Thyroid gland (tissue), 4 donors: ENCODE data around the gene MYH6. TPM values are rescaled to one million over a fixed set of nuclear protein-coding genes. Genes with fewer than 3 reads are reported as not detected.
"Not testable (repeated sequence)": the region's sequence is repeated elsewhere in the genome, so short reads cannot be mapped to it uniquely, and the experiment has no call there.

ENCODE experiments used
- DNase-seq, 2 donors: peaks; one replicate each; pipeline ENCODE4 v3.0.0-alpha.2; 2019
- H3K27ac ChIP-seq, 3 donors: fragments of 200-600 bp; sonication (generic); 1 replicate in 2 of 3; 2 replicates in 1 of 3; pipeline ENCODE4 v1.5.1; 2016 to 2019; ENCODE audit warnings: mild to moderate bottlenecking in 1 of 3, moderate library complexity in 1 of 3
- H3K27me3 ChIP-seq: fragments of 200-600 bp; sonication (generic); one replicate; pipeline ENCODE4 v1.5.1; 2019
- H3K36me3 ChIP-seq, 2 donors: fragments of 200-600 bp; sonication (generic); one replicate each; pipeline ENCODE4 v1.5.1; 2016 to 2019
- H3K4me1 ChIP-seq, 2 donors: fragments of 200-600 bp; sonication (generic); one replicate each; pipeline ENCODE4 v1.5.1; 2017 to 2019
- H3K4me3 ChIP-seq, 3 donors: fragments of 200-600 bp; sonication (generic); replicated peaks in 1 of 3; 1 replicate in 2 of 3; 2 replicates in 1 of 3; pipeline ENCODE4 v1.5.1; 2016; ENCODE audit warnings: mild to moderate bottlenecking in 1 of 3
- H3K9me3 ChIP-seq: fragments of 200-600 bp; sonication (generic); one replicate; pipeline ENCODE4 v1.5.1; 2017
- POLR2A ChIP-seq, 2 donors: fragments of 450-650 bp; IDR thresholded peaks; one replicate each; pipeline ENCODE4 v1.6.1; 2017; ENCODE audit warnings: antibody characterized with exemption in 2 of 2, mild to moderate bottlenecking in 2 of 2, moderate library complexity in 1 of 2
- WGBS, 2 donors: methylation state at CpG; one replicate each; pipeline ENCODE4 v1.1.5; 2017; 5-methylcytosine and 5-hydroxymethylcytosine counted together
- intact Hi-C: fragments of 100-400 bp; cut with DNase I; formaldehyde crosslinking; loops from one replicate; pipeline ENCODE4 v1.15.1; 2023
- total RNA-seq, 4 donors: library from RNA; depleted of rRNA; stranded (reverse); fragments of >200 nt; gene quantifications; one replicate each; pipeline ENCODE4 v1.2.3, GENCODE V29; 2016
- TF ChIP-seq, protein P1 (sequence below), 6 experiments: fragments of 200-600 bp in 3 of 6; fragments of 450-650 bp in 3 of 6; sonication (generic) in 3 of 6; IDR thresholded peaks; one replicate each; pipeline ENCODE4 v1.5.1; 2016 to 2019; ENCODE audit warnings: antibody characterized with exemption in 6 of 6, mild to moderate bottlenecking in 2 of 6, inconsistent platforms in 1 of 6, moderate library complexity in 1 of 6

Gene MYH6
- total RNA-seq, 4 donors from 2014 or later = not detected

DNA sequence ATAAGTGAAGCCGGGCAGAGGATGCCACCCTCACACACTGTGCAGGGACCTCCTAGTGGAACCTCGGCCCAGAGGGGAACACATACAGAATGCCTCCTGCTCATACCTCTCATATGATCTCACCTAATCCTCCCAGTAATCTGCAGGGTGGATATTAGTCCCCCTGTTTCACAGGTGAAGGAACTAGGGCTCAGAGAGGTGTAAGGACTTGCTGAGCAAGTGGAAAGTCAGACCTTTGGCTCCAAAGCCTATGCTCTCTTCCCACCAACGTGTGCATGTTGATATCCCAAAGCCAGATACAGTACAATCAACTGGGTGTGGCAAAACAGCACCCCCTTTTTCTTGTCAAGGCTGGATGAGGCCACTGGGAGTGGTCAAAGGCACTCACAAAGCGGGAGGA lies 4.2 kb downstream of the MYH6 start:
- no peak overlapping the region for H3K27ac ChIP-seq
- H3K9me3 ChIP-seq = no peaks in the 10 kb centered on the region
- intact Hi-C loops = no loop called here
- no peak overlapping the region for H3K4me3 ChIP-seq
- no peaks in the 10 kb centered on the region for H3K36me3 ChIP-seq
- no peaks in the 10 kb centered on the region for H3K4me1 ChIP-seq
- TF ChIP-seq, protein P1, sequence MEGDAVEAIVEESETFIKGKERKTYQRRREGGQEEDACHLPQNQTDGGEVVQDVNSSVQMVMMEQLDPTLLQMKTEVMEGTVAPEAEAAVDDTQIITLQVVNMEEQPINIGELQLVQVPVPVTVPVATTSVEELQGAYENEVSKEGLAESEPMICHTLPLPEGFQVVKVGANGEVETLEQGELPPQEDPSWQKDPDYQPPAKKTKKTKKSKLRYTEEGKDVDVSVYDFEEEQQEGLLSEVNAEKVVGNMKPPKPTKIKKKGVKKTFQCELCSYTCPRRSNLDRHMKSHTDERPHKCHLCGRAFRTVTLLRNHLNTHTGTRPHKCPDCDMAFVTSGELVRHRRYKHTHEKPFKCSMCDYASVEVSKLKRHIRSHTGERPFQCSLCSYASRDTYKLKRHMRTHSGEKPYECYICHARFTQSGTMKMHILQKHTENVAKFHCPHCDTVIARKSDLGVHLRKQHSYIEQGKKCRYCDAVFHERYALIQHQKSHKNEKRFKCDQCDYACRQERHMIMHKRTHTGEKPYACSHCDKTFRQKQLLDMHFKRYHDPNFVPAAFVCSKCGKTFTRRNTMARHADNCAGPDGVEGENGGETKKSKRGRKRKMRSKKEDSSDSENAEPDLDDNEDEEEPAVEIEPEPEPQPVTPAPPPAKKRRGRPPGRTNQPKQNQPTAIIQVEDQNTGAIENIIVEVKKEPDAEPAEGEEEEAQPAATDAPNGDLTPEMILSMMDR (IDR thresholded peaks at IDR 0.05) = no peak
- TF ChIP-seq POLR2A (IDR thresholded peaks at IDR 0.05) = no peak
- WGBS, 2 donors = 82 to 84% methylated on average over 4 of the region's 4 CpGs
- no peak for DNase-seq
- H3K27me3 ChIP-seq = no peaks in the 10 kb centered on the region

DNA sequence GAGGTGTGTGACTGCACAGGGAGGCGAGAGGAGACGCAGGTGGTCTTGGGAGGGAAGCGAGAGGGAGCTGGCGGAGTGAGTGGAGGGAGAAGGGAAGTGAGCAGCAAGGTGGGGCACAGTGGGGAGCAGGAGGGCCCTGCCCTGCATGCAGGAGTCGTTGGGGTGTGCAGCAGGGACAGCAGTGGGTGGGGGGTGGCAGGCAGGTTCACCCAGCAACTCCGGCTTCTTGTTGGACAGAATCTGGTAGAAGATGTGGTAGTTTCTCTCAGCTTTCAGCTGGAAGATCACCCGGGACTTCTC lies 5.0 kb downstream of the MYH6 start:
- Histone ChIP-seq H3K9me3 (no peaks in the 10 kb centered on the region), H3K27me3 (no peaks in the 10 kb centered on the region), H3K4me1 (no peaks in the 10 kb centered on the region), H3K4me3 (no peak overlapping the region), H3K36me3 (no peaks in the 10 kb centered on the region), H3K27ac (no peak overlapping the region)
- DNase-seq = no peak
- no peak for TF ChIP-seq POLR2A (IDR thresholded peaks at IDR 0.05)
- TF ChIP-seq, protein P1 (IDR thresholded peaks at IDR 0.05) = no peak
- WGBS, 2 donors = 60 to 69% methylated on average over 7 of the region's 7 CpGs
- intact Hi-C loops = no loop called here

DNA sequence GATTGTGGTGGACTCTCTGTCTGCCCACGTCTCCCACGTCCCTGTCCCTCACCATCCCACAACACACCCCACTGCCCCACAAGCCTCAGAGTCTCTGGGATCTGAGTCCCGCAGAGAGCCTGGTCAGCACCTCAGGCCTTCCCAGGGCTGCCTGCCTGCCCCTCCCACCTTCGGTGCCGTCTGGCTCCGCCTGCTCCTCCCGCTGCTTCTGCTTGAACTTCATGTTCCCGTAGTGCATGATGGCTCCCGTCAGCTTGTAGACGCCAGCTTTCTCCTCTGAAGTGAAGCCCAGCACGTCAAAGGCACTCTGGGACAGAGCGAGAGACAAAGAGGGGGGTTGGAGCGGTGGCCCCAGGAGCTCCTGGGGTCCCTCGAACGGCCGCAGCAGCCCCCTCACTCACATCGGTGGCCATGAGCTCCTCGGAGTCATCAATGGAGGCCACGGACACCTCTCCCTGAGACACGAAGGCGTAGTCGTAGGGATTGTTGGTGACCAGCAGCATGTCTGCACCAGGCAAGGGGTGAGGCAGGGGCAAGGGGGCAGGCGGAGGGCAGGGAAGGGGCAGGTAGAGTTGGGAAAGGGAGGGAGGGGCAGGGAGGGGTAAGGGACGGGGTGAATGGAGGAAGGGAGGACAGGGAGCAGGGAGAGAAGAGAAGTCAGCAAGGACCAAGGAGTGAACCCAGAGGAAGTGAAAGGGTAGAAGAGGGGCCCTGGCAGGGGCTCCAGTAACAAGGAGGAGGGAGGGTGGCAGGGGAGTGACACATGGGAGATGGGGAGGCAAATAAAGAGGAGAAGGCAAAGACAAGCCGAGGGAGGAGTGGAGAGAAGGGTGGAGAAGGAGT lies 5.6 kb downstream of the MYH6 start:
- H3K36me3 ChIP-seq = no peaks in the 10 kb centered on the region
- H3K27me3 ChIP-seq = no peaks in the 10 kb centered on the region
- intact Hi-C loops = no loop called here
- peak; percentile 15 to 36 for DNase-seq
- no peaks in the 10 kb centered on the region for H3K4me1 ChIP-seq
- H3K4me3 ChIP-seq = no peak overlapping the region
- WGBS, 2 donors = 57 to 61% methylated on average over 24 of the region's 25 CpGs
- H3K27ac ChIP-seq = no peak overlapping the region
- TF ChIP-seq, protein P1 (IDR thresholded peaks at IDR 0.05) = no peak
- no peak for TF ChIP-seq POLR2A (IDR thresholded peaks at IDR 0.05)
- H3K9me3 ChIP-seq = no peaks in the 10 kb centered on the region

DNA sequence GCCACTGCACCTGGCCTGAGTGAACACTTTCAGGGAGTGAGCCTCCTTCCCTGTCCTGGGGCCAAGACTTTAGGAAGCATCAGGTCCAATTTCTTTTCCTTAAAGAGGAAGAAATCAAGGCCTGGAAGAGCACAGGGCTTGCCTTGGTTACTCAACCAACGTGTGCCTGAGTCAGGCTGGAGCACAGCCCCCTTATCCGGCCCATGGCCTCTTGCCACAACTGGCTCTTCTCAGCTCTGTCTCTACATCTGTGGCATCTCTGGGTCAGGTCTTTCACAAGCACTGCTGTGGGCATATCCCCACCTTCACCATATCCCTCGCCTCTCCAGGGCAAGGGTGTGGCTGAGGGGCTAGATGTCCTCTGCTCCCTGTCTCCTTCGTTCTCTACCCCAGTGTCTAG lies 6.8 kb downstream of the MYH6 start:
- Histone ChIP-seq H3K36me3 (no peaks in the 10 kb centered on the region), H3K4me3 (no peak overlapping the region), H3K27me3 (no peaks in the 10 kb centered on the region), H3K27ac (no peak overlapping the region), H3K4me1 (no peaks in the 10 kb centered on the region), H3K9me3 (no peaks in the 10 kb centered on the region)
- no peak for DNase-seq
- TF ChIP-seq POLR2A (IDR thresholded peaks at IDR 0.05) = no peak
- TF ChIP-seq, protein P1 (IDR thresholded peaks at IDR 0.05) = no peak
- intact Hi-C loops = no loop called here
- WGBS, 2 donors = 87 to 88% methylated on average over 4 of the region's 4 CpGs

DNA sequence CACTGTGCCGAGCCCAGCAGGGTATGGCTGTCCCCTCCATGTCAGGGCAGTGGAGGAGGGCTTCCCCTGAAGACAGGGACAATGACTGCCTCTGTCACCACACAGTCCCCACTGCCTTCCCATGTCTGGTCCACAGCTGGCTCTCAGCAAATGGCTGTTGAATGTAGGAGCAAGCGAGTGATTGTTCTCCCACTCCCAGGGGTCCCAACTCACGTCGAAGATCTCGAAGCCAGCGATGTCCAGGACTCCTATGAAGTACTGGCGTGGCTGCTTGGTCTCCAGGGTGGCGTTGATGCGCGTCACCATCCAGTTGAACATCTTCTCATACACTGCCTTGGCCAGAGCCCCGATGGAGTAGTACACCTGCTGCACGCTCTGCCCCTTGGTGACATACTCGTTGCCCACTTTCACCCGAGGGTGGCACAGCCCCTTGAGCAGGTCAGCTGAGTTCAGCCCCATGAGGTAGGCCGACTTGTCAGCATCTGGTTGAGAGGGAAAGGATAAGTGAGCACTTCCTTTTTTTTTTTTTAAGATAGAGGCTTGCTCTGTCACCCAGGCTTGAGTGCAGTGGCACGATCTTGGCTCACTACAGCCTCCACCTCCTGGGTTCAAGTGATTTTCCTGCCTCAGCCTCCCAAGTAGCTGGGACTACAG lies 7.5 kb downstream of the MYH6 start:
- H3K27ac ChIP-seq, H3K4me1 ChIP-seq, H3K36me3 ChIP-seq, H3K27me3 ChIP-seq, DNase-seq, H3K4me3 ChIP-seq, intact Hi-C loops, H3K9me3 ChIP-seq: not testable (repeated sequence)
- 88 to 96% methylated on average over 16 of the region's 16 CpGs for WGBS, 2 donors
